Tibial nerve (tissue), 4 donors: ENCODE results near the gene CD6.

ENCODE experiments used
- CTCF ChIP-seq, 5 experiments: fragments of 200-600 bp in 3 of 5; fragments of 450-650 bp in 2 of 5; sonication (generic) in 3 of 5; IDR thresholded peaks; one replicate each; pipeline ENCODE4 v1.5.1; 2016 to 2019; ENCODE audit warnings: antibody characterized with exemption in 5 of 5, mild to moderate bottlenecking in 3 of 5, moderate library complexity in 2 of 5
- EP300 ChIP-seq, 2 donors: sonication (generic); formaldehyde crosslinking; IDR thresholded peaks; one replicate each; pipeline ENCODE4 v1.6.1; 2017; ENCODE audit warnings: antibody characterized with exemption in 2 of 2, mild to moderate bottlenecking in 1 of 2
- POLR2A ChIP-seq, 2 donors: fragments of 450-650 bp; IDR thresholded peaks; one replicate each; pipeline ENCODE4 v1.6.1; 2017; ENCODE audit warnings: antibody characterized with exemption in 2 of 2, mild to moderate bottlenecking in 2 of 2, moderate library complexity in 2 of 2

- no peak for TF ChIP-seq CTCF (IDR thresholded peaks at IDR 0.05)
- TF ChIP-seq POLR2A (IDR thresholded peaks at IDR 0.05), result no peak
- TF ChIP-seq EP300 (IDR thresholded peaks at IDR 0.05), result no peak
Observed at GRCh38 chr11:60966890-60967289, 4.6 kb upstream of the CD6 start.
